Stomach (tissue), 9 donors: Measurements from ENCODE around the gene KRT17. TPM values are rescaled to one million over a fixed set of nuclear protein-coding genes. Genes with fewer than 3 reads are reported as not detected.
A peak's percentile ranks its signal among the peaks of the same experiment; 100 is the strongest.
"Not testable (repeated sequence)": the region's sequence is repeated elsewhere in the genome, so short reads cannot be mapped to it uniquely, and the experiment has no call there.

ENCODE experiments used
- DNase-seq, 2 donors: peaks; one replicate each; pipeline versions ENCODE4 v3.0.0 to v3.0.0-alpha.2; 2013 to 2019
- H3K27ac ChIP-seq, 5 donors: fragments of 200-600 bp in 4 of 5; sonication (generic) in 4 of 5; one replicate each; pipeline ENCODE4 v1.5.1; 2013 to 2019; ENCODE audit warnings: mild to moderate bottlenecking in 1 of 5, moderate library complexity in 1 of 5
- H3K27me3 ChIP-seq, 3 donors: fragments of 200-600 bp; sonication (generic); one replicate each; pipeline ENCODE4 v1.5.1; 2017 to 2019; ENCODE audit warnings: mixed run types in 1 of 3
- H3K36me3 ChIP-seq, 4 donors: fragments of 200-600 bp; sonication (generic); 1 replicate in 3 of 4; 2 replicates in 1 of 4; pipeline ENCODE4 v1.5.1; 2016 to 2019
- H3K4me1 ChIP-seq, 4 donors: fragments of 200-600 bp; sonication (generic); one replicate each; pipeline ENCODE4 v1.5.1; 2016 to 2019
- H3K4me3 ChIP-seq, 4 donors: fragments of 200-600 bp; sonication (generic) in 3 of 4; one replicate each; pipeline ENCODE4 v1.5.1; 2016 to 2019; ENCODE audit warnings: mild to moderate bottlenecking in 1 of 4
- H3K9me3 ChIP-seq, 4 donors: fragments of 200-600 bp; sonication (generic); one replicate each; pipeline ENCODE4 v1.5.1; 2016 to 2019
- EP300 ChIP-seq: sonication (generic); formaldehyde crosslinking; IDR thresholded peaks from one replicate; pipeline ENCODE4 v1.6.1; 2017; ENCODE audit warnings: antibody characterized with exemption
- POLR2A ChIP-seq, 4 donors: fragments of 450-650 bp; IDR thresholded peaks; one replicate each; pipeline ENCODE4 v1.6.1; 2016; ENCODE audit warnings: antibody characterized with exemption in 4 of 4, control low read depth in 2 of 4, mild to moderate bottlenecking in 1 of 4, moderate library complexity in 1 of 4
- POLR2AphosphoS5 ChIP-seq, 3 donors: sonication (generic); formaldehyde crosslinking; IDR thresholded peaks; one replicate each; pipeline ENCODE4 v1.6.1; 2016; ENCODE audit warnings: antibody characterized with exemption in 3 of 3
- WGBS, 5 donors: extraction: QIAGEN DNeasy Blood & Tissue Kit in 3 of 5; methylation state at CpG; one replicate each; pipeline versions ENCODE4 v1.1.5 to v1.1.7; 2013 to 2018; 5-methylcytosine and 5-hydroxymethylcytosine counted together
- intact Hi-C: fragments of 100-400 bp; cut with DNase I; formaldehyde crosslinking; loops from one replicate; pipeline ENCODE4 v1.15.1; 2023; ENCODE audit warnings: low total_unique reads
- polyA plus RNA-seq, 3 donors: library from polyadenylated mRNA; stranded (reverse); fragments of 200-250 nt; gene quantifications; one replicate each; pipeline ENCODE4 v1.2.3, GENCODE V29; 2013
- total RNA-seq, 5 donors: library from RNA; depleted of rRNA; stranded (reverse); fragments of >200 nt; gene quantifications; one replicate each; pipeline versions ENCODE4 v1.1.0 to v1.2.3, GENCODE V29; 2014 to 2016
- TF ChIP-seq, protein P1 (sequence below), 7 experiments: fragments of 450-650 bp in 4 of 7; fragments of 200-600 bp in 3 of 7; sonication (generic) in 3 of 7; IDR thresholded peaks; one replicate each; pipeline ENCODE4 v1.5.1; 2016 to 2019; ENCODE audit warnings: antibody characterized with exemption in 7 of 7, control low read depth in 2 of 7, mild to moderate bottlenecking in 1 of 7
- donor health status: healthy with polysubstance abuse.
- donor health status: Bipolar disorder and iron deficiency.
- donor health status: healthy.

Gene KRT17
- total and polyA plus RNA-seq, 8 donors, result 1.6 to 14.2 (median 6.0) TPM; not detected in 1

DNA sequence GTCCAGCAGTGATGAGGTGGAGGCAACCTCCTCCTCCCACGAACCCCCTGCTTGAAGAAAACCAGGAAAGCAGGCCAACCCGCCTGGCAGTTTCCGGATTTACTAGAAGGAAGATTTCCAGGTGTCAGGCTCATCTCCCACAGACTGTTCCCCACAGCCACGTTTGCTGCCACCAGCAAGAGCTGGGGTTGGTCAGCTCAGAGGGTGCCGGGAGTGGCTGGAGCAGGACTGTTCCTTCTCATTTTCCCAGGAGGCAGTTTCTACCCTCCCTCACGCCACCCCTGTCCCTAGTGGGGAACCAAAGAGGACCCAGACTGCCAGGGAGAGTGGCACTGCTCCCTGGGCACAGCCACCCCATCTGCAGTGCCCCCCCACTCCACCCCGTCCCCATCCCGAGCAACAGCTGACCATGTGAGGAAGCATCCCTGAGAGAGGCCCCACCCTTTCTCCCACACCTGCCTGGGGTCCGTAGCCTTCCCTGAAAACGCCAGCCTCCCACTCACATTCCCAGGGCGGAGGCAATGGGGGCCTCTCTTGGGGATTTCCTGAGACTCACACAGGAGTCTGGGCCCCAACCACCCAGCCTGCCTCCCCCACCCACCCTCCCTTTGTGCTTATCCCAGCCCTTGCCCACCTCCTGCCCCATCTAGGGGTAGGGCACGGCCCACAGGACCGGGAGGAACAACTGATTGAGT lies 5.9 kb downstream of the KRT17 start:
- H3K9me3 ChIP-seq, result no peaks in the 10 kb centered on the region
- WGBS, 5 donors, result 56 to 63% (median 60%) methylated on average over 13 of the region's 13 CpGs
- peaks cover 0 to 61% (median 6%) of the 10 kb centered on the region in 3 donors for H3K27me3 ChIP-seq
- intact Hi-C loops, result no loop called here
- no peak overlapping the region for H3K27ac ChIP-seq
- no peak overlapping the region for H3K4me3 ChIP-seq
- H3K4me1 ChIP-seq, result no peaks in the 10 kb centered on the region
- no peak for DNase-seq
- H3K36me3 ChIP-seq, result no peaks in the 10 kb centered on the region
- TF ChIP-seq EP300, result no peak

DNA sequence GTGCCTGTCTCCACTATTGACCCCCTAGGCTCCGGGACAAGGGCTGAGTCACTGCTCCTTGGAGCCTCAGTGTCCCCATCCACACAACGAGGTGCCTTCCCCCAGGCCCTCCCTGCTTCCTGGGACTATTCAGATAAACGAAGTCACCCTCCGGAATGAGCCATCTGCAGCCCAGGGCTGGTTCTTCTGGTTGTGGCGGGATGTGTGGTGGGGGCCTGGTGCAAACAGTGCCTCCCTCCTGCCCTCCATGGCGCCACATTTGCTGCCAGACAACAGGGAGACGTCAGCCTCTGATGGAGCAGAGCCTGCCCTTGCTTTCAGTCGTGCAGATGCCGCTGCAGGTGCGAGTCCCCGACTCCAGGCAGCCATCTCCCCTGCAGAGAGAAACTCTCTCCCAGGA lies 6.7 kb downstream of the KRT17 start:
- intact Hi-C loops, result no loop called here
- H3K27ac ChIP-seq, result no peak overlapping the region

DNA sequence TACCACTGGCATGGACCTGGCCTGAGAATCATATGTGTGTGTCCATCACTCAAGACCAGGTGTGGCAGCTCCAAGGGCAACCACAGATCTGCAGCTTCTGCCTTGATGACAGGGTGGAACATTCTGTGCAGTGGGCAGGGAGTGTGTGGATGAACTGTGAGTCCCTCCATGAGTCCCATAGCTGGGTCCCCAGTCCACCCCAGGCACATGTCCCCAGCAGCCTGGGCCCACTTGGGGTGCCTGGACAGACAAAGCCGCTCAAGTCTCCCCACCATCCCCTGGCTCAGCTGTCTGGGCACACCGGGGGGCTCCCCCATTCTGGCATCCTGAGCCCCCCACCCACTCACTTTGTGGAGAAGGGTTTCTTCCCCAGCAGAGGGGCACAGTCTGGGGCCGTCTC lies 7.2 kb downstream of the KRT17 start:
- intact Hi-C loops, result no loop called here
- no peaks in the 10 kb centered on the region for H3K4me1 ChIP-seq
- no peaks in the 10 kb centered on the region for H3K9me3 ChIP-seq
- WGBS, 5 donors, result 61 to 97% (median 86%) methylated on average over 2 to 3 of the region's 3 CpGs
- no peak for DNase-seq
- H3K36me3 ChIP-seq, result no peaks in the 10 kb centered on the region
- H3K4me3 ChIP-seq, result no peak overlapping the region
- no peak overlapping the region for H3K27ac ChIP-seq
- TF ChIP-seq POLR2A (IDR thresholded peaks at IDR 0.05), result no peak
- H3K27me3 ChIP-seq, result peaks cover 0 to 68% (median 6%) of the 10 kb centered on the region in 3 donors

More for the DNA sequence above, 6.7 kb downstream of the KRT17 start:
- Histone ChIP-seq H3K9me3 (no peaks in the 10 kb centered on the region), H3K4me1 (no peaks in the 10 kb centered on the region), H3K36me3 (no peaks in the 10 kb centered on the region), H3K4me3 (no peak overlapping the region), H3K27me3 (peaks cover 0 to 64% (median 6%) of the 10 kb centered on the region in 3 donors)
- WGBS, 5 donors, result 48 to 63% (median 53%) methylated on average over 9 to 11 of the region's 11 CpGs
- TF ChIP-seq EP300 (no peak), POLR2A (IDR thresholded peaks at IDR 0.05) (no peak), POLR2AphosphoS5 (IDR thresholded peaks at IDR 0.05) (no peak)
- TF ChIP-seq, protein P1, sequence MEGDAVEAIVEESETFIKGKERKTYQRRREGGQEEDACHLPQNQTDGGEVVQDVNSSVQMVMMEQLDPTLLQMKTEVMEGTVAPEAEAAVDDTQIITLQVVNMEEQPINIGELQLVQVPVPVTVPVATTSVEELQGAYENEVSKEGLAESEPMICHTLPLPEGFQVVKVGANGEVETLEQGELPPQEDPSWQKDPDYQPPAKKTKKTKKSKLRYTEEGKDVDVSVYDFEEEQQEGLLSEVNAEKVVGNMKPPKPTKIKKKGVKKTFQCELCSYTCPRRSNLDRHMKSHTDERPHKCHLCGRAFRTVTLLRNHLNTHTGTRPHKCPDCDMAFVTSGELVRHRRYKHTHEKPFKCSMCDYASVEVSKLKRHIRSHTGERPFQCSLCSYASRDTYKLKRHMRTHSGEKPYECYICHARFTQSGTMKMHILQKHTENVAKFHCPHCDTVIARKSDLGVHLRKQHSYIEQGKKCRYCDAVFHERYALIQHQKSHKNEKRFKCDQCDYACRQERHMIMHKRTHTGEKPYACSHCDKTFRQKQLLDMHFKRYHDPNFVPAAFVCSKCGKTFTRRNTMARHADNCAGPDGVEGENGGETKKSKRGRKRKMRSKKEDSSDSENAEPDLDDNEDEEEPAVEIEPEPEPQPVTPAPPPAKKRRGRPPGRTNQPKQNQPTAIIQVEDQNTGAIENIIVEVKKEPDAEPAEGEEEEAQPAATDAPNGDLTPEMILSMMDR (IDR thresholded peaks at IDR 0.05), result no peak
- no peak for DNase-seq

DNA sequence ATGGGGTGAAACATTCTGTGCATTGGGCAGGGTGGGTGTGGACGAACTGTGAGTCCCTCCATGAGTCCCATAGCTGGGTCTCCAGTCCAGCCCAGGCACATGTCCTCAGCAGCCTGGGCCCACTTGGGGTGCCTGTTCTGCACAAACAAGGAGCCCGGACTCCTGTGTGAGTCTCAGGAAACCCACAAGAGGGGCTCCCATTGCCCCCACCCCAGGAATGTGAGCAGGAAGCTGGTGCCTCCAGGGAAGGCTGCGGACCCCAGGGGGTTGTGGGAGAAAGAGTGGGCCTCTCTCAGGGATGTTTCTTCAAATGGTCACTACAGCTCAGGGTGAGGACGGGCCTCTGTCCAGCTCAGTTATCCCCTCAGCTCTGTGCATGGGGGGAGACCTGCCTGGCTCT lies 7.9 kb downstream of the KRT17 start:
- H3K4me3 ChIP-seq, H3K9me3 ChIP-seq, DNase-seq, H3K27ac ChIP-seq, H3K4me1 ChIP-seq, intact Hi-C loops, H3K36me3 ChIP-seq: not testable (repeated sequence)
- H3K27me3 ChIP-seq, result peaks cover 0 to 72% (median 6%) of the 10 kb centered on the region in 3 donors
- 76 to 82% (median 81%) methylated on average over 1 to 4 of the region's 4 CpGs for WGBS, 5 donors

DNA sequence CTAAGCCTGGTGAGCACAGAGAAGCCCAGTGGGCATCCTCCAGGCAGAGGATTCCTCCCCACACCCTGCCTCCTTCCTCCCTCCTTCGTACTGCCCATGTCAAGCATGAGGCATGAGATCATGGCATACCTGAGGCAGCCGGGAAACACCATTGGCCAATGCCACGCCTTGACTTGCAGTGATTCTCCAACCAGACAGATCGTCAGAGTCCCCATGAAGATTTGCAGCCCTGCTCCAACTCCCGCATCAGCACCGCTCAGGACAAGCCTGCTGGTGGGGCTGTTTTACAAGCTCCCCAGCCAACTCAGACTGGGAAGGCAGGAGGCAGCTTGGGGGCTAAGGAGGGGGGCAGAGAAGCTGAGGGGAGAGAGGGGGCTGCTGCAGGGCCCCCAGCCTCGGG lies 8.9 kb downstream of the KRT17 start:
- no peaks in the 10 kb centered on the region for H3K4me1 ChIP-seq
- WGBS, 5 donors, result 24 to 44% (median 37%) methylated on average over 6 to 7 of the region's 7 CpGs
- no peaks in the 10 kb centered on the region for H3K36me3 ChIP-seq
- peak in 1 of 2 donors; percentile 52 for DNase-seq
- TF ChIP-seq EP300 (no peak), POLR2AphosphoS5 (IDR thresholded peaks at IDR 0.05) (no peak)
- TF ChIP-seq, protein P1 (IDR thresholded peaks at IDR 0.05), result no peak
- intact Hi-C loops, result no loop called here
- H3K27ac ChIP-seq, result no peak overlapping the region
- H3K27me3 ChIP-seq, result peaks cover 0 to 82% (median 6%) of the 10 kb centered on the region in 3 donors
- H3K9me3 ChIP-seq, result no peaks in the 10 kb centered on the region
- H3K4me3 ChIP-seq, result no peak overlapping the region

DNA sequence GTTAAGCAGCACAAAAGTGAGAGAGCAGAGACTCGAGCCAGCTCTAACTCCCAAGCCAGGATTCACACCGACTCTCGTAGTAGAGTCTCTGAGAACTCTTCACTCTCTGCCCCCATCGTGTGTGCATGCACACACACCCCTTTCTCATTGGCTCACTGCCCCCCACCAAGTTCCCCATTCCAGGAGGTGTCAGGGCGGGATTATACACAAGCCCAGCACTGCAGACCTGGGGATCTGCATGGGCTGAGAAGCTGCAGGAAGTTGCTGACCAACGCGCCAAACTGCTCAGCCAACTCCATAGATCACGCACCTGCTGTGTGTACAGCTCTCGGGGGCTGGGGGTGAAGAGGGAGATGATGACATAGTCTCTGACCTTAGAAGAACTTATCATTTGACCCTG lies 9.6 kb downstream of the KRT17 start:
- H3K27ac ChIP-seq, H3K4me3 ChIP-seq, H3K4me1 ChIP-seq, H3K9me3 ChIP-seq, DNase-seq, H3K36me3 ChIP-seq, intact Hi-C loops: not testable (repeated sequence)
- WGBS, 5 donors, result 48 to 61% (median 58%) methylated on average over 9 of the region's 9 CpGs
- peaks cover 0 to 89% (median 6%) of the 10 kb centered on the region in 3 donors for H3K27me3 ChIP-seq
